AG09309 (cell line): ENCODE results near the gene VIL1.

ENCODE experiments used
- DNase-seq: peaks from one replicate; pipeline ENCODE4 v3.0.0-alpha.2; 2010; ENCODE audit warnings: low read depth
- H3K4me3 ChIP-seq: 2 replicates; pipeline ENCODE4 v1.5.1; 2011; ENCODE audit warnings: mild to moderate bottlenecking, low read depth, low read length, moderate library complexity; ENCODE audit not compliant: control insufficient read depth
- TF ChIP-seq, protein P1 (sequence below): IDR thresholded peaks from 2 replicates; pipeline ENCODE4 v1.5.1; 2011; ENCODE audit warnings: mild to moderate bottlenecking, low read depth, low read length, inconsistent platforms; ENCODE audit not compliant: insufficient read depth, control insufficient read depth; ENCODE audit errors: missing control alignments

The VIL1 gene

DNA sequence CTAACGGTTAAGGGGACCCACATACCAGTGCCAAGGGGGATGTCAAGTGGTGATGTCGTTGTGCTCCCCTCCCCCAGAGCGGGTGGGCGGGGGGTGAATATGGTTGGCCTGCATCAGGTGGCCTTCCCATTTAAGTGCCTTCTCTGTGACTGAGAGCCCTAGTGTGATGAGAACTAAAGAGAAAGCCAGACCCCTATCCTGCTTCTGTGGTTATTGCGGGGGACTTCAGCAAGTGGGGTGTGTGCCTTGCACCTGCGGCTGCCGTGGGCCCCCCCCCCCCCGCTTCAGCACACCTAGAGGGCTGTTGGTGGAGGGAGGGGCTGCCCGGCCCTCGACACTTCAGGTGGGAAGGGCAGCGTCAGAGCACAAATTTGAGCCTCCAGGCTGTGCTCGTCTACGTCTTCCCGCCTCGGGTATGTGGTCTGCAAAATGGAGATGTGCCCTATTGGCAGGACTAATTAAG, 13.1 kb upstream of the VIL1 start:
- no peak for DNase-seq
- peak overlapping the region; percentile 14 for H3K4me3 ChIP-seq
- TF ChIP-seq, protein P1, sequence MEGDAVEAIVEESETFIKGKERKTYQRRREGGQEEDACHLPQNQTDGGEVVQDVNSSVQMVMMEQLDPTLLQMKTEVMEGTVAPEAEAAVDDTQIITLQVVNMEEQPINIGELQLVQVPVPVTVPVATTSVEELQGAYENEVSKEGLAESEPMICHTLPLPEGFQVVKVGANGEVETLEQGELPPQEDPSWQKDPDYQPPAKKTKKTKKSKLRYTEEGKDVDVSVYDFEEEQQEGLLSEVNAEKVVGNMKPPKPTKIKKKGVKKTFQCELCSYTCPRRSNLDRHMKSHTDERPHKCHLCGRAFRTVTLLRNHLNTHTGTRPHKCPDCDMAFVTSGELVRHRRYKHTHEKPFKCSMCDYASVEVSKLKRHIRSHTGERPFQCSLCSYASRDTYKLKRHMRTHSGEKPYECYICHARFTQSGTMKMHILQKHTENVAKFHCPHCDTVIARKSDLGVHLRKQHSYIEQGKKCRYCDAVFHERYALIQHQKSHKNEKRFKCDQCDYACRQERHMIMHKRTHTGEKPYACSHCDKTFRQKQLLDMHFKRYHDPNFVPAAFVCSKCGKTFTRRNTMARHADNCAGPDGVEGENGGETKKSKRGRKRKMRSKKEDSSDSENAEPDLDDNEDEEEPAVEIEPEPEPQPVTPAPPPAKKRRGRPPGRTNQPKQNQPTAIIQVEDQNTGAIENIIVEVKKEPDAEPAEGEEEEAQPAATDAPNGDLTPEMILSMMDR: no peak

DNA sequence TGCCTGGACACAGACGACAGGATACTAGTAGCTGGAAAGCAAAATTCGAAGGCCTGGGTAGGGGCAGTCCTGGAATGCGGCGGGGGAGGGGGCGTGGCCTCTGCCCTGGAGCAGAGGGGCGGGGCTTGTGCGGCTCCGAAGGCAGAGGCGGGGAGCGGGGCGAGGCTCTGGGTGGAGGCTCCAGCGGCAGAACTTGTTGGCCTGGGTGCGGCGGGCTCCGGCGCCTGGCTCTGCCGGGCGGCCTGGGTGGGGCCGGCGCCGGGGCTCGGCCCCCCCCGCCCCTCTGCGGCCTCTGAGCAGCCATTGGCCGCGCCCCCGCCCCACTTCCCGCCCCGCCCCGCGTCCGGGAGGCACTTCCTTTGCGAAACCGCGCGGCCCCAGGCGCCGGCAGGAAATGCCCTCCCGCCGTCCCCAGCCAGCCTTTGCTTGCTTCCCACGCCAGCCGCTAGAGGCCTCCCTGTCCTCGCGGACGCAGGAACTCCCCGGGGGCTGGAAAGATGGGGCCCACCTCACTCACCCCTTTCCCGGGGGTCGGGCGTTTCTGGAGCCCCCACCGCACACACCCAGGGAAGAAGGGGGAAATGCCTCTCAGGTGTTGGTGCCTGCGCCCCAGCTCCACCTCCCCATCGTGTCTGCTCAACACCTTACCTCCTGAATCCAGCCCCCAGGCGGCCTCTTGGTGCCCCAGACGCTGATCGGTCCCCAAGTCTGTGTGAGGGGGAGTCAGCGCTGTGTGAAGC, 12.5 kb upstream of the VIL1 start:
- peak overlapping the region; percentile 48 for H3K4me3 ChIP-seq
- no peak for DNase-seq
- TF ChIP-seq, protein P1: peak; percentile 80

DNA sequence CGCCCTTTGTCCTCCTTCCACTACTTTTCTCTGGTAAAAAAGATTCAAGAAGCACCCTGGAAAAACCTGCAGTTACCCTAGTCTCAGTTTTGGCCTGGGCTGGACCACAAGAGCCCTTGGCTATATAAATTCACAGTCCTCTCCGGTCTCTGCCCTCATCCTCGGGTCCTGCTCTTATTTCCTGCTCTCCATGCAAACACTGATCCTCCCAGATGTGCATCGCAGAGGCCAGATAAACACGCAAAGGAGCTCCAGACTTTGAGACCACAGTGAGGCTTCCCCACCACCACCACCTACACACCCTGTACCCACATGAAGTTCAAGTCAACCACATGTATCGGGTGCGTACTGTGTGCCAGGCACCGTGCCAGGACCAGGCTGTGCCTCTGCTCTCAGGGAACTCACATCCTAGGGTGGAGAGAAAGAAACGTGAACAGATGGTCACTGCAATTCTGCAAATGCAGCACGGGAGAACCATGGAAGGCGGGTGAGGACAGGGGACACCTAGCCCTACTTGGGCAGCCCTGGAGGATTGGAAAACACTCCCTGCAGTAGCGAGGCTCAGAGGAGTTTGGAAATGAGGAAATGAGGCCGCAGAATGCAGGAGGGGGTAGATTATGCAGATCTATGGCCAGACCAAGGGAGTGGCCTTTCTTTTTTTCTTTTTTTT, 11.8 kb upstream of the VIL1 start:
- TF ChIP-seq, protein P1: no peak
- peak overlapping the region; percentile 48 for H3K4me3 ChIP-seq
- DNase-seq: no peak

DNA sequence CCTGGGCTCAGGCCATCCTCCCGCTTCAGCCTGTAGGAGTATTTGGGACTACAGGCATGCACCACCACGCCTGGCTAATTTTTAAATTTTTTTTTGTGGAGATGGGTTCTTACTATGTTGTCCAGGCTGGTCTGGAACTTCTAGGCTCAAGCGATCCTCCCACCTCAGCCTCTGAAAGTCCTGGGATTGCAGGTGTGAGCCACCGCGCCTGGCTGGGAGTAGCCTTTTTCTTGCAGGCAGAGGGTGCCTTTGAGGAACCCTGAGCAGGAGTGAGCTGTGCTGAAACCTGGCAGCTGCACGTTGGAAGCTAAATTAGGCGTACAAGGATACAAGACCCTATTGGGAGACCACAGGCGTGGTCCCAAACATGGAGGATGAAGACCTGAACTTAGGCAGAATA, 11.2 kb upstream of the VIL1 start:
- no peak for DNase-seq
- no peak overlapping the region for H3K4me3 ChIP-seq
- TF ChIP-seq, protein P1: no peak

DNA sequence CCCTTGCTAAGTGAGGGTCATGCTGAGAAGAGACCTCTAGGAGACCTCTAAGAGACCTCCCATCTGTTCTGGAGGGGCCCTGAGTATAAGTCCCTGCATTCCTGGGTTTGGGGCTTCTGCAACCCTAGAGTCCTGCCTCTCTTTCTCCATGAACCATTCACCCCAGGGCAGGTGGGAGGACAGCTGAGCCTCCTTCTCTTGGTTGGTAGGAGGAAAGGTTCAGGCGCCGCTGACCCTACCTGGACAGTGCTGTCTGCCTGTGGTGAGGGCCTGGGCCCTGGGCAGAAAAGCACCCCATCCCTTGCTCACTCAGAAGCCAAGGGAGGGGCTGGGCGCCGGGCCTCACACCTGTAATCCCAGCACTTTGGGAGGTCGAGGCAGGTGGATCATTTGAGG, 604 bp upstream of the VIL1 start:
- DNase-seq: no peak
- TF ChIP-seq, protein P1: no peak
- no peak overlapping the region for H3K4me3 ChIP-seq

DNA sequence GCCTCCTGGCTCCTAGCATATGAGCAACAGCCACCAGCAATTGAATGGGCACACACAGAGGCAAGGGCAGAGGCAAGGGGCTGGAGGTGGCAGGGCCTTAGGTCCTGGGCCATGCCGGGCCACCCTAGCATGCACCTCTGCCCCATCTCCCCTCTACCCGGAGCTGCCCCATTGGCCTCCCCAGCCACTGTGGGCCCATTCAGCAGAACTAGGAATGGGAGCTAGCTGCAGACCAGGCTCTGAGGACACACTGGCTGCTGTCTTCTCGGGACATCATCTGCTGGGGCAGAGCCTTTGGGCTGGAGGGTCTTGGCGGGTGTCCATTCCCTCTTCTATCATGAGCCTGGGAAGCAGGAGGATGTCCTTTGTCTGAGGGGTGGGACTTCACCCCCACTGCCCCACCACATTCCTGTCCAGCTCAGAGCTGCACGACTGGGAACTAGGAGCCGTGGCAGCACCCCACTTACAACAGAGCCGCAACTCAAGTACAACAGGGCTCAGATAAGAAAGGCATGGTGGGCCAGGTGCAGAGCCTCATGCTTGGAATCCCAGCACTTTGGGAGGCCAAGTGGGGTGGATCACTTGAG, 800 bp downstream of the VIL1 start:
- DNase-seq: no peak
- TF ChIP-seq, protein P1: no peak
- H3K4me3 ChIP-seq: no peak overlapping the region
